ENCODE measurements around the gene ARHGAP15. TPM values are rescaled to one million over a fixed set of nuclear protein-coding genes. Genes with fewer than 3 reads are reported as not detected.

Gene ARHGAP15
- total RNA-seq, 2 experiments from 2014 or later = 167 TPM

GRCh38 chr2:143159486-143159840, 30.2 kb downstream of the ARHGAP15 start:
- CTCF ChIA-PET = interaction anchor here (1.0 to 2.3 kb wide), 2 partner anchors 15 to 49 kb away, joined by 3 to 6 read pairs; no protein-coding TSS in a partner anchor
- Mint-ChIP-seq H3K27ac (no peak overlapping the region), H3K36me3 (ENCODE audit: low read depth) (peaks cover 69% of the 10 kb centered on the region), H3K4me3 (no peak overlapping the region), H3K9me3 (no peaks in the 10 kb centered on the region), H3K27me3 (no peaks in the 10 kb centered on the region), H3K4me1 (peaks cover 51% of the 10 kb centered on the region)
- DNase-seq = no peak
- POLR2A ChIA-PET = interaction anchor here (1.8 to 4.2 kb wide), 2 partner anchors 30 to 99 kb away, joined by 6 to 29 read pairs; partner anchors contain the start of gene ARHGAP15

GRCh38 chr2:143160732-143161707, 31.8 kb downstream of the ARHGAP15 start:
- no peak overlapping the region for H3K4me3 Mint-ChIP-seq
- H3K27me3 Mint-ChIP-seq = no peaks in the 10 kb centered on the region
- DNase-seq = no peak
- ChIA-PET POLR2A (interaction anchor here (1.0 to 4.2 kb wide), 2 partner anchors 16 to 97 kb away, joined by 4 to 29 read pairs; no protein-coding TSS in a partner anchor), CTCF (interaction anchor here (0.9 to 3.1 kb wide), 15 partner anchors 9 to 123 kb away, joined by 3 to 18 read pairs (median 5); no protein-coding TSS in a partner anchor)
- no peaks in the 10 kb centered on the region for H3K9me3 Mint-ChIP-seq
- H3K4me1 Mint-ChIP-seq = peaks cover 52% of the 10 kb centered on the region
- H3K36me3 Mint-ChIP-seq (ENCODE audit: low read depth) = peaks cover 63% of the 10 kb centered on the region
- no peak overlapping the region for H3K27ac Mint-ChIP-seq

GRCh38 chr2:143162123-143162837, 33.1 kb downstream of the ARHGAP15 start:
- Mint-ChIP-seq H3K36me3 (ENCODE audit: low read depth) (peaks cover 62% of the 10 kb centered on the region), H3K27me3 (no peaks in the 10 kb centered on the region), H3K4me1 (peaks cover 51% of the 10 kb centered on the region), H3K4me3 (no peak overlapping the region), H3K9me3 (no peaks in the 10 kb centered on the region), H3K27ac (no peak overlapping the region)
- peak; percentile 48 for DNase-seq
- CTCF ChIA-PET = interaction anchor here (0.6 to 3.1 kb wide), 13 partner anchors 10 to 122 kb away, joined by 3 to 18 read pairs (median 5); no protein-coding TSS in a partner anchor
- POLR2A ChIA-PET = interaction anchor here (0.6 to 4.2 kb wide), 5 partner anchors 9 to 96 kb away, joined by 3 to 29 read pairs (median 4); no protein-coding TSS in a partner anchor

- no peak for DNase-seq
- POLR2A ChIA-PET = interaction anchor here (0.6 to 4.2 kb wide), 3 partner anchors 22 to 95 kb away, joined by 3 to 29 read pairs (median 4); no protein-coding TSS in a partner anchor
- H3K36me3 Mint-ChIP-seq (ENCODE audit: low read depth) = peaks cover 61% of the 10 kb centered on the region
- peaks cover 48% of the 10 kb centered on the region for H3K4me1 Mint-ChIP-seq
- no peak overlapping the region for H3K4me3 Mint-ChIP-seq
- H3K27me3 Mint-ChIP-seq = no peaks in the 10 kb centered on the region
- H3K9me3 Mint-ChIP-seq = no peaks in the 10 kb centered on the region
- no peak overlapping the region for H3K27ac Mint-ChIP-seq
- CTCF ChIA-PET = interaction anchor here (1.6 to 3.1 kb wide), 2 partner anchors 52 to 116 kb away, joined by 5 to 17 read pairs; no protein-coding TSS in a partner anchor
These were observed 33.8 kb downstream of the ARHGAP15 start for GRCh38 chr2:143162997-143163396.

GRCh38 chr2:143163499-143163898, 34.3 kb downstream of the ARHGAP15 start:
- H3K27me3 Mint-ChIP-seq = no peaks in the 10 kb centered on the region
- H3K4me3 Mint-ChIP-seq = no peak overlapping the region
- ChIA-PET CTCF (interaction anchor here (3.1 kb wide), 1 partner anchor 53 kb away, joined by 17 read pairs; no protein-coding TSS in a partner anchor), POLR2A (interaction anchor here (1.6 to 4.2 kb wide), 2 partner anchors 31 to 95 kb away, joined by 4 to 29 read pairs; no protein-coding TSS in a partner anchor)
- H3K4me1 Mint-ChIP-seq = peaks cover 46% of the 10 kb centered on the region
- H3K27ac Mint-ChIP-seq = no peak overlapping the region
- H3K9me3 Mint-ChIP-seq = no peaks in the 10 kb centered on the region
- peaks cover 59% of the 10 kb centered on the region for H3K36me3 Mint-ChIP-seq (ENCODE audit: low read depth)
- DNase-seq = no peak

GRCh38 chr2:143165291-143165690, 36.1 kb downstream of the ARHGAP15 start:
- Mint-ChIP-seq H3K27ac (no peak overlapping the region), H3K4me1 (peaks cover 39% of the 10 kb centered on the region), H3K36me3 (ENCODE audit: low read depth) (peaks cover 69% of the 10 kb centered on the region)

GRCh38 chr2:143169105-143169504, 39.9 kb downstream of the ARHGAP15 start:
- Mint-ChIP-seq H3K4me1 (peaks cover 32% of the 10 kb centered on the region), H3K9me3 (no peaks in the 10 kb centered on the region), H3K27ac (no peak overlapping the region), H3K36me3 (ENCODE audit: low read depth) (peaks cover 64% of the 10 kb centered on the region), H3K27me3 (no peaks in the 10 kb centered on the region), H3K4me3 (no peak overlapping the region)
- ChIA-PET POLR2A (interaction anchor here (2.0 kb wide), 1 partner anchor 41 kb away, joined by 4 read pairs; no protein-coding TSS in a partner anchor), CTCF (interaction anchor here (1.5 kb wide), 2 partner anchors 9 to 58 kb away, joined by 3 read pairs; no protein-coding TSS in a partner anchor)
- DNase-seq = no peak

More at GRCh38 chr2:143165291-143165690, 36.1 kb downstream of the ARHGAP15 start:
- H3K27me3 Mint-ChIP-seq = no peaks in the 10 kb centered on the region
- no peak for DNase-seq
- H3K4me3 Mint-ChIP-seq = no peak overlapping the region
- ChIA-PET POLR2A (no interaction called here), CTCF (no interaction called here)
- no peaks in the 10 kb centered on the region for H3K9me3 Mint-ChIP-seq

GRCh38 chr2:143171817-143172216, 42.6 kb downstream of the ARHGAP15 start:
- ChIA-PET CTCF (interaction anchor here (1.9 kb wide), 1 partner anchor 10 kb away, joined by 4 read pairs; no protein-coding TSS in a partner anchor), POLR2A (interaction anchor here (0.9 to 1.1 kb wide), 2 partner anchors 10 to 44 kb away, joined by 3 to 4 read pairs; no protein-coding TSS in a partner anchor)
- no peaks in the 10 kb centered on the region for H3K9me3 Mint-ChIP-seq
- peaks cover 38% of the 10 kb centered on the region for H3K4me1 Mint-ChIP-seq
- H3K27ac Mint-ChIP-seq = no peak overlapping the region
- DNase-seq = no peak
- peaks cover 49% of the 10 kb centered on the region for H3K36me3 Mint-ChIP-seq (ENCODE audit: low read depth)
- no peak overlapping the region for H3K4me3 Mint-ChIP-seq
- no peaks in the 10 kb centered on the region for H3K27me3 Mint-ChIP-seq

GRCh38 chr2:143175438-143175837, 46.2 kb downstream of the ARHGAP15 start:
- POLR2A ChIA-PET = interaction anchor here (1.0 kb wide), 2 partner anchors 19 to 47 kb away, joined by 3 read pairs; no protein-coding TSS in a partner anchor
- CTCF ChIA-PET = no interaction called here
- Mint-ChIP-seq H3K36me3 (ENCODE audit: low read depth) (peaks cover 50% of the 10 kb centered on the region), H3K4me3 (no peak overlapping the region), H3K27me3 (no peaks in the 10 kb centered on the region), H3K9me3 (peaks cover 4% of the 10 kb centered on the region), H3K4me1 (peaks cover 45% of the 10 kb centered on the region), H3K27ac (peak overlapping the region; percentile 16)
- no peak for DNase-seq

- ChIA-PET POLR2A (interaction anchor here (1.1 kb wide), 1 partner anchor 15 kb away, joined by 4 read pairs; no protein-coding TSS in a partner anchor), CTCF (interaction anchor here (1.1 to 1.5 kb wide), 2 partner anchors 29 to 83 kb away, joined by 3 to 5 read pairs; no protein-coding TSS in a partner anchor)
- Mint-ChIP-seq H3K4me3 (peak overlapping the region; percentile 7), H3K9me3 (peaks cover 4% of the 10 kb centered on the region), H3K36me3 (ENCODE audit: low read depth) (peaks cover 47% of the 10 kb centered on the region), H3K4me1 (peaks cover 46% of the 10 kb centered on the region), H3K27me3 (no peaks in the 10 kb centered on the region), H3K27ac (peak overlapping the region; percentile 71)
- DNase-seq = no peak
These were observed 47.4 kb downstream of the ARHGAP15 start for GRCh38 chr2:143176606-143177005.

GRCh38 chr2:143177096-143177786, 48.0 kb downstream of the ARHGAP15 start:
- H3K4me3 Mint-ChIP-seq = peak overlapping the region; percentile 59
- H3K36me3 Mint-ChIP-seq (ENCODE audit: low read depth) = peaks cover 43% of the 10 kb centered on the region
- DNase-seq = no peak
- H3K9me3 Mint-ChIP-seq = peaks cover 4% of the 10 kb centered on the region
- H3K27ac Mint-ChIP-seq = peak overlapping the region; percentile 71
- peaks cover 42% of the 10 kb centered on the region for H3K4me1 Mint-ChIP-seq
- CTCF ChIA-PET = interaction anchor here (1.1 to 1.5 kb wide), 2 partner anchors 29 to 82 kb away, joined by 3 to 5 read pairs; no protein-coding TSS in a partner anchor
- no peaks in the 10 kb centered on the region for H3K27me3 Mint-ChIP-seq
- POLR2A ChIA-PET = interaction anchor here (1.0 to 1.1 kb wide), 2 partner anchors 16 to 49 kb away, joined by 3 to 4 read pairs; no protein-coding TSS in a partner anchor
